Ectodermal cell (in vitro differentiated cells): ENCODE data around the gene FMO2.
"Not testable (repeated sequence)": the region's sequence is repeated elsewhere in the genome, so short reads cannot be mapped to it uniquely, and the experiment has no call there.

Experiments used
- H3K27ac ChIP-seq: 2 replicates; pipeline ENCODE4 v1.7.0; 2013; ENCODE audit warnings: mild to moderate bottlenecking, low read depth, low read length; ENCODE audit not compliant: insufficient read depth, poor library complexity, severe bottlenecking
- H3K27me3 ChIP-seq: 2 replicates; pipeline ENCODE4 v1.7.0; 2013; ENCODE audit warnings: mild to moderate bottlenecking, low read length; ENCODE audit not compliant: insufficient read depth, control insufficient read depth, poor library complexity, severe bottlenecking
- H3K36me3 ChIP-seq: one replicate; pipeline ENCODE4 v1.7.0; 2013; ENCODE audit warnings: low read length; ENCODE audit not compliant: control insufficient read depth, insufficient read depth
- H3K4me1 ChIP-seq: one replicate; pipeline ENCODE4 v1.7.0; 2013; ENCODE audit warnings: low read length; ENCODE audit not compliant: control insufficient read depth, insufficient read depth
- H3K4me3 ChIP-seq: 2 replicates; pipeline ENCODE4 v1.7.0; 2013; ENCODE audit warnings: low read depth, low read length, control low read depth; ENCODE audit not compliant: insufficient read depth
- H3K9me3 ChIP-seq: 2 replicates; pipeline ENCODE4 v1.7.0; 2013; ENCODE audit warnings: mild to moderate bottlenecking, low read length, moderate library complexity; ENCODE audit not compliant: control insufficient read depth
- WGBS, 2 experiments: methylation state at CpG; one replicate each; pipeline ENCODE4 v1.1.7; 2013; ENCODE audit warnings: missing lambda C conversion rate in 2 of 2; 5-methylcytosine and 5-hydroxymethylcytosine counted together

Gene FMO2

DNA sequence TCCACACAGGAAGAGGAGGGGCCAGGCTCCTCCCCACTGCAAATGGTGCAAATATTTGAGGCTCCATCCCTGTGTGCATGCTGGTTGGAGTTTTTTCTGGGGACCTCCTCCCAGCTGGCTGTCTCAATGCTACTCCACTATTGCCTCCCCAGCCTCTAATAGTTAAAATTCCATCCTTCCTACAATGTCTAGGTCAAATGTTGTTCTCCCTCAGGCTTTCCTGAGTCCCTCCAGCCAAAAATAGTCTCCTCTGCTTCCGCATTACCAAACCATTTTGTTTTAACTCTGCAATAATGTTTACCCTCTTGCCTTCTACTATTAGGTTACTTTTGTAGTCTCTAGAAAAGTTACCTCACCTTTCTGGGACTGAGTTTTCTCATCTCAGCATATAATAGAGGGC is 33.6 kb downstream of the FMO2 start:
- H3K36me3 ChIP-seq, result no peaks in the 10 kb centered on the region
- H3K27me3 ChIP-seq, result no peaks in the 10 kb centered on the region
- no peak overlapping the region for H3K4me3 ChIP-seq
- no peaks in the 10 kb centered on the region for H3K9me3 ChIP-seq
- peaks cover 13% of the 10 kb centered on the region for H3K4me1 ChIP-seq
- no peak overlapping the region for H3K27ac ChIP-seq
- WGBS, 2 experiments, result 89 to 100% methylated on average over 1 of the region's 1 CpG

DNA sequence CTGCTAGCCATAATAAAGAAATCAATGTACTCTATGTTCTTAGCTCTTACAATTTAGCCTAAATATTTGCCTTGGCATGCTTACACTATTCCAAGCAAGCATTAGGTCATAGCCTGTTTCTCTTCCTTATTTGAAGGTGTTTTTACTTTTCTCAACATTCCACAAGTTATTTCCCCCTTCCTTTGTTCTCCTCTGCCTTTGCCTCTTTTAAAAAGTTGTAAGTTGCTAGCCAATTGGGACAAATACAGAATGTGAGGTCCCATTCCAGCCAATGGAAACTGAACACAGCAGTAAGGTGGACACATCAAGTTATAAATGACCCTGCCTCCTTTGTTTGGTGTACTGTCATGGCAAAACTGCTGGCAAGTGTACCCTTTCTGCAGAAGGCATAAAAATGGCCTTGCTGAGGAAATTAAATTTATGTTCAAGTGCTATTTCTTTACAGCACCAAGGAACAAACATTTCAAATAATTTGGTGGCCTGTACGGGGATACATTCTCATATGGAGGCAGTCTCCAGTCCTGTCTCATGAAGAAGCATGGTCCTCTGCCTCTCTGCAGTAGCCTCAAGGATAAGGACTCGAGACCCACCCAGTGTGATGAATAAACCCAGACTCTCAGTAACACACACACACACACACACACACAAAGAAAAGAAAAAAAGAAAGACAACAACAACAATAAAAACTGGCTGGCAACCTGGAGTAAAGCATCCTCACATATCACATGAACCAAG is 34.4 kb downstream of the FMO2 start:
- Histone ChIP-seq H3K4me3 (no peak overlapping the region), H3K4me1 (peaks cover 13% of the 10 kb centered on the region), H3K36me3 (no peaks in the 10 kb centered on the region), H3K27me3 (no peaks in the 10 kb centered on the region), H3K9me3 (no peaks in the 10 kb centered on the region), H3K27ac (peak overlapping the region; percentile 95)
- WGBS, 2 experiments, result 0 to 10% methylated on average over 2 of the region's 2 CpGs

DNA sequence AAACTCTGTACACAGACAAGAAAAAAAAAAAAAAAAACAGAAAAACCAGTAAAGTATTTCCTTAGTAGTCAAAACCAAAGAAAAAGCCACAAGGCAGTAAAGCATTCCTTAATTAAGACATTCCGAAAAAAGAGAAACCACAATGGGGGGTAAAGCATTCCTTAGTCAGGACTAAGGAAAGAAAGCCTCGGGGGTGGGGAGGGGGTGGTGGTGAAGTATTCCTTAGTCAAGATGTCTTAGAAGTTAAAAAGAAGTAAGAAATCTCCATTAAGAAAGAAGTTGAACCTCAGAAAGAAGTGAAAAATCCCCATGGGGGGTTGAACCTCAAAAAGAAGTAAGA is 35.0 kb downstream of the FMO2 start:
- 0% methylated on average over 2 of the region's 2 CpGs for WGBS, 2 experiments
- peak overlapping the region; percentile 95 for H3K27ac ChIP-seq
- H3K4me1 ChIP-seq, result peaks cover 13% of the 10 kb centered on the region
- no peaks in the 10 kb centered on the region for H3K9me3 ChIP-seq
- no peak overlapping the region for H3K4me3 ChIP-seq
- no peaks in the 10 kb centered on the region for H3K36me3 ChIP-seq
- H3K27me3 ChIP-seq, result no peaks in the 10 kb centered on the region

DNA sequence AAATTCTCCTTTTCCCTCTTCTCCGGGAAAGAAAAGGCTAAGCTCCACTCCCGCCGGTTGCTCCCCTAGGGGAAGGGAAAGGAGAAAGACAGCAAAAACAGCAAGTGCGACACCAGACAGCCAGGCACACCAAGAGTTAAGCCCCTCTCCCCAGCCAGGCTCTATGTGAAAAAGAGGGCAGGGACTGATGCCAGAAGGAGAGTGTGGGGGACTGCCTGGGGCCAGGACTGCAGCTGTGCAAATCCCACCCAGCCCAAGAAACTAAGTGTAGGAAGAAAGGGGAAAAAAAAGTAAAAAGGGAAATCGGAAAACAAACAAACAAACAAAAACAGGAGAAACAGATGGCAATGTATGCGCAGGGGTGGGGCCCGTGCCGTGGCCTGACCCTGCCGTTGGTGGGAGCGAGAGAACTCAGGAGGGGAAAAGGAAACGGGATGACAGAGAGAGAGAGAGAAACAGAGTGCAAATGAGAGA is 35.5 kb downstream of the FMO2 start:
- Histone ChIP-seq H3K27me3 (no peaks in the 10 kb centered on the region), H3K27ac (peak overlapping the region; percentile 95), H3K4me1 (peaks cover 13% of the 10 kb centered on the region), H3K4me3 (no peak overlapping the region), H3K36me3 (no peaks in the 10 kb centered on the region), H3K9me3 (no peaks in the 10 kb centered on the region)
- 0% methylated on average over 9 to 11 of the region's 11 CpGs for WGBS, 2 experiments

DNA sequence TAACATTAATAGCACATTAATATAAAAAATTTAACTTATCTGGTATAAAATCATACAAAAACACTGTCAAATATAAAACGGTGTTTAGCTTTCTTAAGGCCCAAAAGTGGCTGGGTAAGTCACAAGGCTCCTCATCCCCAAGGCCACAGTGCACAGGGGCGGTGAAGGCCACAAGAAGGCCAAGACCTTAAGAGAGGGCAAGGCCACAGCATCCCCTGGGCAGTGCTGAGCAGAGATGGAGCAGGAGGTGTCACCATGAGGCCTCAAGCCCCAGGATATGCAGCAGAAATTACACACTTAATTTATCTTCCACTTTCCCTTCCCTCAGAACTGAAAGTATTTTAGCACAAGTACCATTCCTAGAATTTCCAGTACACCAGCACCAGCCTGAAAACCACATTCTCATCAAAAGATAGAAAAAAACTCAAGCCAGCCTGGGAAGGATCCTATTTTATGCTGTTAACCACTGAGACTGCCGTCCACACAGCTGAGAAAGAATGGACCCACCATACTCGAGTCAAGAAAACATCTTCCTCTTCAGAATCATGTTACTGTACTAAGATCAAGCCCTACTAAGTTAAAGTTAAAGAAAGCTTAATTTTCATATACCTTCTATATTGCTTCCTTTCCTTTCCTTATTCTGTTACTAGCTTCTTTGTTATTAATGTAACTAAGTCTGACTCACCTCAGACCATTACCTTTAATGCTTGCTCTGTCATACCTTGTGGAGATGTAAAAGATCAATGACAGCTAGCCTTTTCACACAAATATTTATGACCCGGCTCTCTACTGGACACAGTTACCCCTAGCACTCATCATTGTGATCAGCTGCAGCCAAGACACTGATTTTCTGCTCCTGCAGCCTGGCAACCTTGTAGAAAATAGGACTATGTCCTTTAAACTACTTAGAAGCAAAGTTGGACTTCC is 36.8 kb downstream of the FMO2 start:
- no peaks in the 10 kb centered on the region for H3K36me3 ChIP-seq
- WGBS, 2 experiments, result 86 to 87% methylated on average over 5 of the region's 5 CpGs
- H3K27me3 ChIP-seq, result no peaks in the 10 kb centered on the region
- H3K9me3 ChIP-seq, result no peaks in the 10 kb centered on the region
- H3K4me3 ChIP-seq, result no peak overlapping the region
- no peak overlapping the region for H3K27ac ChIP-seq
- peaks cover 13% of the 10 kb centered on the region for H3K4me1 ChIP-seq

DNA sequence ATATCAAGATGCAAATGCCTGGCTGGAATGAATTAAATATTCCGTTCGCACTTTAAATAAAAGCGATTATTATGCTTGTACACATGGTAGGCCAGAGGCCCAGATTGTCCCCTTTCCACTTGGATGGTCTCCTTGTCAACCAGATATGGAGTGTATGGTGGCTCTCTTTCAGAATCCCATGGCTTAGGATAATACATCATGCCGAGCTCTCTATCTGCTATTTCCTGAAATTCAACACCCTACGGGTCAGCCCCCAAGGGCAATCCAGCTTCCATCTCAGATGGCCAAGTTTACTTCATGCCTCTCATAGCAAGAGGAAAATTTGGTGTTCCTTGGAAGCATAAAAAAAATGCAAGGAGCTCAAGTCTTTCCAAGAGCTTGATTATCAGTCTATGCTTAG is 37.8 kb downstream of the FMO2 start:
- no peak overlapping the region for H3K27ac ChIP-seq
- H3K27me3 ChIP-seq, result no peaks in the 10 kb centered on the region
- 90 to 93% methylated on average over 5 of the region's 5 CpGs for WGBS, 2 experiments
- peaks cover 13% of the 10 kb centered on the region for H3K4me1 ChIP-seq
- H3K36me3 ChIP-seq, result no peaks in the 10 kb centered on the region
- no peak overlapping the region for H3K4me3 ChIP-seq
- H3K9me3 ChIP-seq, result no peaks in the 10 kb centered on the region

DNA sequence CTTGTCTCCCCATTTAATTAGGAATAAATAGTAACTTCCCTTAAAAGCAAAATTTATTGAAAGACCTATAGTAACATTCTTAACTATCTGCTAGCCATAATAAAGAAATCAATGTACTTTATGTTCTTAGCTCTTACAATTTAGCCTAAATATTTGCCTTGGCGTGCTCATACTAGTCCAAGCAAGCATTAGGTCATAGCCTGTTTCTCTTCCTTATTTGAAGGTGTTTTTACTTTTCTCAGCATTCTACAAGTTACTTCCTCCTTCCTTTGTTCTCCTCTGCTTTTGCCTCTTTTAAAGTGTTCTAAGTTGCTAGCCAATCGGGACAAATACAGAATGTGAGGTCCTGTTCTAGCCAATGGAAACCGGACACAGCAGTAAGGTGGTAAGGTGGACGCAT is 39.2 kb downstream of the FMO2 start:
- not testable (repeated sequence) for H3K4me3 ChIP-seq, H3K36me3 ChIP-seq, H3K27ac ChIP-seq, H3K27me3 ChIP-seq, H3K9me3 ChIP-seq
- 92 to 93% methylated on average over 4 of the region's 4 CpGs for WGBS, 2 experiments
- peaks cover 12% of the 10 kb centered on the region for H3K4me1 ChIP-seq

DNA sequence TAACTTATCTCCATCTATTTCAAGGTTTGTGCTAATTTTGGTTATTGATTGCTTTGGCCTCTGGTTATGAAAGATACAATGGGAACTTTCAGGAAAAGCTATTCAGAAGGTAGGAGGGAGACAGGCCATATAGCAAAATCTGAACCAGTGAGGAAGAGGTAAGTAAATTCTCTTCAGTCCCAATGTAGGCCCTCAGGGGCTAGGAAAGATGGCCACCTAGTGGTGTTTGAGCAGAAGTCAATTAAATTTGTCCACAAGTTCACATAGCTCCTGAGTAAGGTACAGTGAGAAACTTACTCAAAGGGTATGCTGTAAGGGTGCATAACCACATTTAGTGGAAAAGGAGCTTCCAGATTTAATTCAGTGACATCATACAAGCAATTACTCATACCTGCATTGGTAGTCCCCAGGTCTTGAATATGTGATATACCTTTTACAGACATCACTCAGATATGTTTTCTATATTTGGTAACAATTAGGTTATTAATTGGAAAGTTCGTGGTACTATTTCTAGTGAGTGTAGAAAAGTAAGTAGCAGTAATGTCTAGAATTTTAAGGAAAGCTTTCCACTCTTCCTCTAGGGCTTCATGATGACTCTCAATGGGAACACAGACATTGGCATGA is 41.8 kb downstream of the FMO2 start:
- Histone ChIP-seq H3K36me3 (no peaks in the 10 kb centered on the region), H3K4me3 (no peak overlapping the region), H3K4me1 (peaks cover 2% of the 10 kb centered on the region), H3K27me3 (no peaks in the 10 kb centered on the region), H3K9me3 (no peaks in the 10 kb centered on the region), H3K27ac (no peak overlapping the region)
- WGBS, 2 experiments, result 74 to 100% methylated on average over 1 of the region's 1 CpG

DNA sequence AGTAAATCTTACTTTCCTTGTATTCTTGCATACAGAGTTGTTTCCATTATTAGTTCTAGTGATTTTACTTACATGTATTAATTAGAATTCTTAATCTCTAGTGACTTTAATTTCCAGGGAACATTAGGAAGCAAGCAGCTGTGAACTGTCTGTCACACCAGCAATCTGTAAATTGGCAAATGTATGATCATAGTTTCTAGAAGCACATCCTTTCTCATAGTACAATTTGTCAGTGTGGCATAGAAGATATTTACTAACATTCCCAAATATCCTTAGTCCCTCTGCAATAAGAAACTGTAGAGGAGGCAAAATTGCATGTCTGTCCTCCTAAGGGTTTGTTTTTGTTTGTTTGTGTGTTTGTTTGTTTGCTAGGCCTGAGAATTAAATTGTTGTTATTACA is 46.2 kb downstream of the FMO2 start:
- Histone ChIP-seq H3K9me3 (no peaks in the 10 kb centered on the region), H3K27ac (no peak overlapping the region), H3K4me3 (no peak overlapping the region), H3K36me3 (no peaks in the 10 kb centered on the region), H3K27me3 (no peaks in the 10 kb centered on the region), H3K4me1 (no peaks in the 10 kb centered on the region)

DNA sequence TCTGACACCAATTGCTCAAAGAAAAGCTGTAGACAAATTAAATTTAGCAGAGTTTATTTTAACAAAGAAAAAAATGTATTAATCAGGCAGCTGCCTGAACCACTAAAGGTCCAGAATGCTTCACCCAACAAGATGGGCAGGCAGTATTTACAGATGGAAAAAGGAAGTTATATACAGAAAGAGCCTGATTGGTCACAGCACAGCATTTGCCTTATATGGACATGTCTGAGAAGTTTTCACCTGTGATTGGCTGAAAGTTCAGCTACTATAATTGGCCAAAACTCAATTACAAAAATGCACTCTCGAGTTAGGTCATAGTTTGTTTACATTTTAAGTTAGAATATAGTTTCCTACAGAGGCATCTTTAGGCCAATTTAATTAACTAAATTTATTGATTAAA is 48.1 kb downstream of the FMO2 start:
- Histone ChIP-seq H3K4me3 (no peak overlapping the region), H3K4me1 (no peaks in the 10 kb centered on the region), H3K27me3 (no peaks in the 10 kb centered on the region), H3K9me3 (no peaks in the 10 kb centered on the region), H3K27ac (no peak overlapping the region), H3K36me3 (no peaks in the 10 kb centered on the region)
- WGBS, 2 experiments, result 100% methylated on average over 1 of the region's 1 CpG; no CpG with 5 or more reads in 1 of the 2 experiments
